Neural progenitor cell (in vitro differentiated cells): Measurements from ENCODE around the gene CKAP2L. TPM values are rescaled to one million over a fixed set of nuclear protein-coding genes. Genes with fewer than 3 reads are reported as not detected.

Experiments used
- DNase-seq: peaks from one replicate; pipeline ENCODE4 v3.0.0-alpha.2; 2016; ENCODE audit warnings: low spot score
- H2AFZ ChIP-seq: fragments of 200-600 bp; sonication (generic); replicated peaks from 2 replicates; pipeline ENCODE4 v1.6.1; 2016; ENCODE audit warnings: antibody characterized with exemption
- H3F3A ChIP-seq: fragments of 200-600 bp; sonication (generic); 2 replicates; pipeline ENCODE4 v1.6.1; 2016; ENCODE audit warnings: antibody characterized with exemption, low read depth
- H3K27ac ChIP-seq: fragments of 200-600 bp; sonication (generic); 2 replicates; pipeline ENCODE4 v1.5.1; 2016; ENCODE audit warnings: mild to moderate bottlenecking
- H3K27me3 ChIP-seq: fragments of 200-600 bp; sonication (generic); 2 replicates; pipeline ENCODE4 v1.6.1; 2016; ENCODE audit warnings: mild to moderate bottlenecking, moderate library complexity
- H3K36me3 ChIP-seq: fragments of 200-600 bp; sonication (generic); 2 replicates; pipeline ENCODE4 v1.5.1; 2016
- H3K4me1 ChIP-seq: fragments of 200-600 bp; sonication (generic); 2 replicates; pipeline ENCODE4 v1.6.1; 2016; ENCODE audit warnings: mixed run types
- H3K4me2 ChIP-seq: fragments of 200-600 bp; sonication (generic); 2 replicates; pipeline ENCODE4 v1.6.1; 2016
- H3K4me3 ChIP-seq: fragments of 200-600 bp; sonication (generic); 2 replicates; pipeline ENCODE4 v1.5.1; 2016
- H3K79me2 ChIP-seq: fragments of 200-600 bp; sonication (generic); 2 replicates; pipeline ENCODE4 v1.6.1; 2016; ENCODE audit warnings: low read depth
- H3K9ac ChIP-seq: fragments of 200-600 bp; sonication (generic); 2 replicates; pipeline ENCODE4 v1.6.1; 2016
- H3K9me3 ChIP-seq: fragments of 200-600 bp; sonication (generic); 2 replicates; pipeline ENCODE4 v1.5.1; 2016; ENCODE audit warnings: low read depth
- H4K20me1 ChIP-seq: fragments of 200-600 bp; sonication (generic); 2 replicates; pipeline ENCODE4 v1.6.1; 2016; ENCODE audit warnings: low read depth
- H3K27ac Mint-ChIP-seq: 3 replicates; pipeline ENCODE4 v1.8.0; 2021; ENCODE audit warnings: mixed read lengths
- H3K27me3 Mint-ChIP-seq: 2 replicates; pipeline ENCODE4 v1.8.0; 2022; ENCODE audit warnings: low read depth, mild to moderate bottlenecking, inconsistent platforms, moderate library complexity, mixed read lengths; ENCODE audit not compliant: insufficient read depth
- H3K36me3 Mint-ChIP-seq: 3 replicates; pipeline ENCODE4 v1.8.0; 2021; ENCODE audit warnings: mixed read lengths
- H3K4me1 Mint-ChIP-seq: 3 replicates; pipeline ENCODE4 v1.8.0; 2021; ENCODE audit warnings: mixed read lengths
- H3K4me3 Mint-ChIP-seq: 3 replicates; pipeline ENCODE4 v1.8.0; 2021; ENCODE audit warnings: mild to moderate bottlenecking, moderate library complexity, mixed read lengths
- H3K9me3 Mint-ChIP-seq: 3 replicates; pipeline ENCODE4 v1.8.0; 2020; ENCODE audit warnings: mixed read lengths
- CTCF ChIP-seq: fragments of 200-600 bp; sonication (generic); IDR thresholded peaks from 2 replicates; pipeline ENCODE4 v1.5.1; 2017; ENCODE audit warnings: antibody characterized with exemption, mild to moderate bottlenecking
- EZH2 ChIP-seq: fragments of 200-600 bp; sonication (generic); IDR thresholded peaks from 2 replicates; pipeline ENCODE4 v1.6.1; 2017; ENCODE audit warnings: antibody characterized with exemption, mild to moderate bottlenecking, moderate library complexity
- EZH2phosphoT487 ChIP-seq: fragments of 200-600 bp; sonication (generic); IDR thresholded peaks from 2 replicates; pipeline ENCODE4 v1.6.1; 2017; ENCODE audit warnings: antibody characterized with exemption
- total RNA-seq: library from RNA; depleted of rRNA; stranded (reverse); fragments of >200 nt; gene quantifications from 2 replicates; pipeline ENCODE4 v1.2.3, GENCODE V29; 2015; ENCODE audit warnings: low replicate concordance

The CKAP2L gene
- total RNA-seq, 1 donor from 2014 or later, result 53.7 TPM

- H3F3A ChIP-seq, result no peaks in the 10 kb centered on the region
- no peak overlapping the region for H3K4me2 ChIP-seq
- H3K27me3 ChIP-seq, result no peaks in the 10 kb centered on the region
- H3K4me1 Mint-ChIP-seq, result no peaks in the 10 kb centered on the region
- H3K27ac ChIP-seq, result no peak overlapping the region
- H3K4me3 ChIP-seq, result no peak overlapping the region
- no peaks in the 10 kb centered on the region for H3K9me3 ChIP-seq
- no peaks in the 10 kb centered on the region for H3K36me3 Mint-ChIP-seq
- no peak overlapping the region for H2AFZ ChIP-seq
- H3K79me2 ChIP-seq, result no peaks in the 10 kb centered on the region
- H3K4me1 ChIP-seq, result no peaks in the 10 kb centered on the region
- no peak for DNase-seq
- H3K27ac Mint-ChIP-seq, result no peak overlapping the region
- peaks cover 8% of the 10 kb centered on the region for H3K9me3 Mint-ChIP-seq
- H4K20me1 ChIP-seq, result no peaks in the 10 kb centered on the region
- no peaks in the 10 kb centered on the region for H3K36me3 ChIP-seq
- TF ChIP-seq EZH2 (no peak), EZH2phosphoT487 (no peak), CTCF (no peak)
- no peaks in the 10 kb centered on the region for H3K27me3 Mint-ChIP-seq
- no peak overlapping the region for H3K4me3 Mint-ChIP-seq
- H3K9ac ChIP-seq, result no peak overlapping the region
Observed at GRCh38 chr2:112795774-112796173, 31.4 kb upstream of the CKAP2L start.

- no peaks in the 10 kb centered on the region for H3K36me3 ChIP-seq
- no peaks in the 10 kb centered on the region for H3K4me1 ChIP-seq
- Mint-ChIP-seq H3K36me3 (no peaks in the 10 kb centered on the region), H3K27me3 (no peaks in the 10 kb centered on the region), H3K27ac (no peak overlapping the region), H3K4me3 (no peak overlapping the region), H3K9me3 (peaks cover 8% of the 10 kb centered on the region), H3K4me1 (no peaks in the 10 kb centered on the region)
- H2AFZ ChIP-seq, result no peak overlapping the region
- TF ChIP-seq EZH2 (no peak), EZH2phosphoT487 (no peak), CTCF (no peak)
- no peaks in the 10 kb centered on the region for H3K79me2 ChIP-seq
- no peak overlapping the region for H3K4me2 ChIP-seq
- no peak overlapping the region for H3K27ac ChIP-seq
- H3K4me3 ChIP-seq, result no peak overlapping the region
- H3K9ac ChIP-seq, result no peak overlapping the region
- no peaks in the 10 kb centered on the region for H3K27me3 ChIP-seq
- H3K9me3 ChIP-seq, result no peaks in the 10 kb centered on the region
- H4K20me1 ChIP-seq, result no peaks in the 10 kb centered on the region
- no peak for DNase-seq
- no peaks in the 10 kb centered on the region for H3F3A ChIP-seq
Observed at GRCh38 chr2:112794841-112795240, 30.4 kb upstream of the CKAP2L start.

GRCh38 chr2:112794131-112794733 lies 29.8 kb upstream of the CKAP2L start:
- no peaks in the 10 kb centered on the region for H3K27me3 ChIP-seq
- Mint-ChIP-seq H3K9me3 (peaks cover 5% of the 10 kb centered on the region), H3K36me3 (no peaks in the 10 kb centered on the region), H3K27ac (no peak overlapping the region), H3K4me3 (no peak overlapping the region), H3K4me1 (no peaks in the 10 kb centered on the region), H3K27me3 (no peaks in the 10 kb centered on the region)
- DNase-seq, result no peak
- no peak overlapping the region for H3K9ac ChIP-seq
- TF ChIP-seq EZH2, result no peak
- no peak for TF ChIP-seq EZH2phosphoT487
- no peak for TF ChIP-seq CTCF
- no peak overlapping the region for H3K4me2 ChIP-seq
- no peaks in the 10 kb centered on the region for H3F3A ChIP-seq
- H4K20me1 ChIP-seq, result no peaks in the 10 kb centered on the region
- no peaks in the 10 kb centered on the region for H3K36me3 ChIP-seq
- H3K9me3 ChIP-seq, result no peaks in the 10 kb centered on the region
- no peaks in the 10 kb centered on the region for H3K79me2 ChIP-seq
- H3K27ac ChIP-seq, result no peak overlapping the region
- H2AFZ ChIP-seq, result no peak overlapping the region
- no peak overlapping the region for H3K4me3 ChIP-seq
- H3K4me1 ChIP-seq, result no peaks in the 10 kb centered on the region
